HG03066 (cell line): ENCODE results near the gene PRKD1.
"Not testable (repeated sequence)": the region's sequence is repeated elsewhere in the genome, so short reads cannot be mapped to it uniquely, and the experiment has no call there.

Source experiments
- ATAC-seq: cut with Tn5 transposase; IDR thresholded peaks from one replicate; pipeline ENCODE4 v1.9.1; 2021; ENCODE audit warnings: low read depth; ENCODE audit not compliant: unreplicated experiment

Gene PRKD1

DNA sequence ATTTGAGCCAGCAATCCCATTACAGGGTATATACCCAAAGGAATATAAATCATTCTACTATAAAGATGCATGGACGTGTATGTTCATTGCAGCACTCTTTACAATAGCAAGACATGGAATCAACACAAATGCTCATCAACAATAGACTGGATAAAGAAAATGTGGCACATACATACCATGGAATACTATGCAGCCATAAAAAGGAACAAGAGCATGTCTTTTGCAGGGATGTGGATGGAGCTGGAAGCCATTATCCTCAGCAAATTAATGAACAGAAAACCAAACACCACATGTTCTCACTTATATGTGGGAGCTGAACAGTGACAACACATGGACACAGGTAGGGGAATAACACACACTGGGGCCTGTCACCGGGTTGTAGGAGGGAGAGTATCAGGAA, 238.1 kb downstream of the PRKD1 start:
- ATAC-seq = not testable (repeated sequence)

- no peak for ATAC-seq
Observed at GRCh38 chr14:29687866-29688265, 239.8 kb downstream of the PRKD1 start.

DNA sequence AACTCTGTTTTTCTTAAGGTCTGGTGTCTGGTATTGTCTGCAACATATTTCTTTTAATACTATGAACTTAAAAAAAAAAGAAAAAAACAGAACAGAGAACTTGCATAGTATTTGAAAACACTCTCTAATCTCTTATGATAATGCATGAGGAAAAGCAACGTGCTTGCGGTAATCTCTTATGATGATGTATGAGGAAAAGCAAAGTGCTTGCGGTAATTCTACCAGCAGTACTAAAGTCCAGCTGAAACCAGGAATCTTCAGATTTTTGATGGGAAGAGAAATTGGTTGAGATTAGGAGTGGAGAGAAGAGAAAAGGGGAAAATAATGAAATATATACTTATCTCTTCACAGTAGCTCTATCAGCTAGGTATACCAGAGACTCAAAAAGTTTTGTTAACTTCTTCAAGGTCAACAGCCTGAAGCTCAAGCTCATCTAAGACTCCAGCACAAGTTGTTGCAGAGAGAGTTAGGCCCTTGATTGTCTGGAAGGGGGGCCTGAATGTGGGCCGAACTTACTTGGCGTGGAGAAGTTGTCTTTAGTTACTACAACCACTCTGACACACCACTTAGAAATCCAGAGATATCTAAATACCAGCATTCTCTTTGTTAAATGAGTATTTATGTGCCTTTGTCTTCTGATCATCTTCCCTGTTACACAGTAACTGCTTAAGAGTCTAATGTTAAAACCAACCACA, 240.4 kb downstream of the PRKD1 start:
- ATAC-seq = no peak

GRCh38 chr14:29684926-29685325, 242.7 kb downstream of the PRKD1 start:
- ATAC-seq = no peak

GRCh38 chr14:29682789-29683188, 244.9 kb downstream of the PRKD1 start:
- no peak for ATAC-seq

- no peak for ATAC-seq
Observed at GRCh38 chr14:29681316-29681715, 246.3 kb downstream of the PRKD1 start.

DNA sequence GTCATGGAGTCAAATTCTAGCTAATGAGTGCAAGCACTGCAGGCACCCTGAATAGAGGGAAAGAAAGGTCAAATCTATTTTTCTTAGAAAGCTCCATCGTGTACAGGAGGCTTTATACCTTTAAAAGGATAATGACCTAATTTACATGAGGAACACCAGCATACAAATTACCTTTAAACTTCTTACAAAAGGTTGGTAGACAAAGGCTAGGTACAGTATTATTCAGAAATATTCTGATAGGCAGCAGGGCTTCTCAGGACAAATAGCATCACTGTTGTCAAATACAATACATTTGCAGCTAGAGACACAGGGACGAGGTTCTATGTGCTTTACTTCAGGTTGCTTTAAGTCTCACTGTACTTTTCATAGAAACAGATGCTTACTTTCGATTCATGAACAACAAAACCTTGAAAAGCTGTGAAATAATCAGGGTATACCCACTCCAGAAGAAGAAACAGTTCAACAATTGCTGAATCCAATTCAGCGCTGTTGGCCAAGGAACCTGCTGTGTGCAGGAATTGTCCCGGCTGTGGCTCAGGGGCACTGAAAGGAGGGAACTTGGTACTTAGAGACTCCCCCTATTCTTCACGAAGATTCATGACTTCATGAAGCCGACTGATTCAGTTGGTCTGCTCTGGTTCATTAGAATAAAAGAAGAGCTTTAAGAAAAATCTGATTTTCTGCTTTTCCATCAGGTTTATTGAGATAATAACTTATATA, 252.9 kb downstream of the PRKD1 start:
- no peak for ATAC-seq

DNA sequence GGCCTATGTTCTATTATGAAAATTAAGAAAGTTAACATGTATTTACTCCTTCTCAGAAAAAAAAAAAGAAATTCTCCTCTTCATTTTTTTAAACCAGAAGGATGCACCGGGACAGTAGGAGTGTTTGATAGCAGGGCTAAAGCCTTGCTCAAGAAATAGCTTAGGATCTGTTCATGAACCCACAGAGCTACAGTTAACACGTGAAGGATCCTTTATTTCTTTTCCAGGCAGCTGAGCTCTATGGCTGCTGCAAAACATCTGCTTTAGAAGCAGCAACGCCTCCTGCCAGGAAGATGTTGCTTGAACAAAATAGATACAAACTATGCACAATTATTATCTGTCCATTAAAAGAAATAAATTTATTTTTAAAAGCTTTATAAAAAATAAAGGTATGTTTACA, 254.8 kb downstream of the PRKD1 start:
- no peak for ATAC-seq

DNA sequence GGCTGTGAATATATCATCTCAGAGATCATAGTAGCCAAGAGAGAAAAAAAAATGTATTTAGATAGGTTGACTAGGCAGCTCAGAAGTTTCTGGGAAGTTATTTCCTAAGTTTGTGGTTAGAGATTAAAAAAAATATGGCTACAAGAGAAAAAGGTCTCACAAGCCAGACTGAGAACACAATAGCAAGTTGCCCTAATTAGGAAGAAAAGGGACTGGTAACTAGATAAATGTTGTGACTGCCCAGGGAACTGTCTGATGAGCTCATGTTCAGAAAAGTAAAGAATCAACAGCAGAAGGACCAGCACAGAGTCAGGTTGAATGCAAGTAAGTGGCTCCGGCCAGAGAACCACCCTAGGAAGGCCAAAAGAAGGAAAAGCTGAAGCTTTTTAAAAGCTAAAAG, 256.6 kb downstream of the PRKD1 start:
- no peak for ATAC-seq

DNA sequence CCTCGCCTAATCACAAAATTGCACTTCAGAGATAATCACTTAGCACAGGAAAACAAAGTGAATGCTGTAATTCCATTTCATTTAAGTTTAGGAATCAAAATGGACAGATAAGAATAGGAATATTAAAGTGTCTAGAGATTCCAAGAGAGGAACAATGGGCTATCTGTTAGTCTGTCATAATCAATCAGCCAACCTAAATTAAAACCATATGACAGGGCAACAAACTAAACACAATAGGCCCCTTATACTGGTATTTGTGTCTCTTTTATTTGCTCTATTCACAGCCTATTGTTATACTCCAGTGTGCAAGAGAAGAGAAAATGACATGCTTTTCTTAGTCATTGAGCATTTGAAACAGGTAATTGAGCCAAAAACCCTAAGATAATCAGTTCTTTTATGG, 259.4 kb downstream of the PRKD1 start:
- no peak for ATAC-seq

DNA sequence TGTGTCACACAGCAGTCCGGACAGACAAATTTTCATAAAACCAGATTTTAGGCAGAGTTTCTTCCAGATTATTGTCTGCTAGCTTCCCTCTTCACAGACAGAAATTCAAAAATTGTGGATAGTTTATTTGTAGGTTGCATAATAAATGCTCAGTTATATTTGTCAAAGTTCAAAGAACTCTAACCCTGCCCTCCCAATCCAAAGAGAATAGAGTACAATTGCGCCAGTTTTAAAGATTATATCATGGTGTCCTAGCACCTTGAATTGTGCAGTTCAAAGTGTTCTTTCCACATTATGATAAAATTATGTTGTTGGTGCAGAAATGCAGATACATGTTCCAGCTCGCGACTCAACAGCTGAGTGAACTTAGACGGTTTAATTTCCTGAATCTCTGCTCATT, 263.1 kb downstream of the PRKD1 start:
- ATAC-seq = no peak

DNA sequence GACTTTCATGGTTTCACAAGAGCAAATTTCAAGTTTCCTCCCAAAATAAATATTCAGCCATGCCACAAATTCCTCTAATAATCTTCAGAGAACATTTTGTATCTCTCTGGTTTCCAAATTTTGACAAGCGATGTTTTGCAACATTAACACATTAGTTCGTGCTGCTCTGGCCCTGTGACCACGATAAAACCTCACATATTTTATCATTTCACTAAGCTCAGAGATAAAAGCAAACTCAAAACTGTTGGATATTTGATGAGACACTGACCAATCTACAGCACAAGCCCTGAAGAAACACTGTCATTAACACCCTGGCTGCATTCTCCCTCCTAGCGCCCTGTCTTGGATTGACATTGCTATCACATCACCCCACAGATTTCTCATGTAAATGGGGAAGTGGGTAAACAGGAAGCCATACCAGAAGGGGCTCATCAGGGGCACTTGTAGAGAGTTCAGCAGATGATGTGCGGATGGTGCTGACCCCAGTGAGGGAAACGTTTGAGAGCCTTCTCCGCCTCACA, 264.3 kb downstream of the PRKD1 start:
- ATAC-seq = no peak

- ATAC-seq = no peak
Observed at GRCh38 chr14:29654901-29655550, 272.6 kb downstream of the PRKD1 start.

DNA sequence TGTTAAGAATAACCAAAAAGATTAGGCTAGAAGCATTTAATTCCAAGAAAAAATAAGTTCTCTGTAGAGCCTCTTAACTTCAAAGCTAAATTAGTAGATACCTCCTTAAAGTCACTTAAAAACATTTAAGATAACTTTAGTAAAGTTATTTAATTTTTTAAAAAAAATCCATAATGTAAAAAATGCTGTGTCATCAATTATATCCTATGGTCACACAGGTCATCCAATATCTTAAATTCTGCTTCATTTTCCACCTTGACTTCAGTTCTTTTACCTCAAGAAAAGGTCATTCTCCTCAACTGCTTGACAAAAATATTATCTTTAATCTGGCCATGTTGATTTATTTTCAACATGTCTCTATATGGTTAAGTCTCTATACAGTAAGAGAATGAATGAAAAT, 274.3 kb downstream of the PRKD1 start:
- no peak for ATAC-seq

DNA sequence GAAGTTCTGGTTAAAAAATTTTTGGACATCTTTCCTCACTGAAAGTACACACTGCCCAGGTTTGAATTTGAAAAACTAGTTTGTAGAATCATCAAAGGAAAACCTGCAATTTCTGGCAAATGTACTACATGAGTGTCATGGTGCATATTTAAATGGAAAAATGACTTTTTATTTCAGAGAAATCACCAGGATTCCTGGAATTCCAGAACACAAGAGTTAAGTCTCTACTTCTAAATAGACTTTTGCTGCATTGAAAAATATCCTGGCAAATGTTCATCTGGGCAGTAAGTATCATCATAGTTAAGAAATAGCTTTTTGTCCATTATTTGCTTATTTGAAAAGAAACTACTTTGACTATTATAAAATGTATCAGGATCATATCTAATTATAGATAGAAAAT, 275.1 kb downstream of the PRKD1 start:
- no peak for ATAC-seq

DNA sequence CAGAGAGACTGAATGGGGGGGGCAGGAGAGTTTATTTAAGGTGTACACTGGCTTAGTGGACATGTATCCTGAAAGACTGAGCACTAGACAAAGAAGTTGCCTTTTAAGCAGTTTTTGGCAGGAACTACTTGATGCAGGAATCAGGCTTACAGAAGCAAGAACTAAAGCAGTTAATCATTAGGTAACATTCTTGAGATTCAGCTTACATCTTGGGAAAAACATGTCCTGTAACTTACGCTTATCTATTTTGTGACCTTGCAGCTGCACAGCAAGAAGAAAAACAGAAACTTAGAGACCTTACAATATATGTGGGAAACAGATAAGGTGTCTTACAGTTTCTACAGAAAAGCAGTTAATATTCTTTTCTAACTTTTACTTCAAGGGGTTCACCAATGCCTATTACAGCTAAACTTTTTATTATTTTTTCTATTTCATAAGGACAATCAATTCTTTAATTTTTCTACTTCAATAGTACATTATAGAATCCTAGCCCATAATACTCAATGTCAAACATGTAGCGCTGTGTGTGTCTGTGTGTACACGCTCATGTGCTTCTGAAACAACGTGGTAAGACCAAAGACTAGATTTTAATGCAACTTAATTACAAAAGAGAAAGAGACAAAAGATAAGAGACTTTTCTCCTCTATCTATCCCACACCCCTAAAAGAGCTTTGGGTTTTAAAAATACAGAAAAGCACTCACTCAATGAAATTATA, 276.9 kb downstream of the PRKD1 start:
- ATAC-seq = no peak

DNA sequence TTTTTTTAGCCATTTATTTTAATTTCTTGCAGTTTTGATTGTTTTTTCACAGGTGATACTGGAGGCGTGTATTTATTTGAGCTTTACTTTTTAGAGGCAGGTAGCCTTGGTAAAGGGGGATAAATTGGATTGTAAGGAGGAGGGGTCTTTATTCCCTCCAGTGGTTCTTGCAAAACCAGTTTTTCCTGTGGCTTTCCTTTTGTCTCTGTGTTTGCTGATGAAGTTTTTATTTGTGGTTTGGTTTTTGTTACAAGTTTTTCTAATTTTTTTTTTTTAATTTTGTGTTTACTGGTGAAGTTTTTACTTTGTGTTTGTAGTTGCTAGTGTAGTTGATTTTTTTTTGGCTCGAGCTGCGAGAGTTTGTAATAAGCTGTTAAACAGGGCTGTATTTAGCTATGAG, 278.5 kb downstream of the PRKD1 start:
- no peak for ATAC-seq

GRCh38 chr14:29648045-29648444, 279.6 kb downstream of the PRKD1 start:
- ATAC-seq = no peak

DNA sequence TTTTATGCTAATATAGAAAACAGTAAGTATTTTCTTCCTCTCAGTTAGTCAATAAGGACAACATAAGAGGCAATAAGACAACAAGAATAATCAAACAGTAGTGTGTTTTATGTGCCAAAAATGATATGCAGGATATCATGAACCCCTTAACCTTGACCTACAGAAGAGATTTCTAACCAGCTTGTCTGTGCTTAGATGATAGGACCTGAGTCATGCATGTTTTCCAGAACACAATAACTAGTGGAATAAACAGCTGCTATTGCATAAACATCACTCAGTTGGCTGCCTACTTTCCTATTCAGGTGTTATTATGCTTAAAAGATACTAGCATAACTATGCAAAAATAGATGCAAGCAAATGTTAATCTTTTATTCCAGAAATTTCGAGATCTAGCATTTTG, 282.5 kb downstream of the PRKD1 start:
- no peak for ATAC-seq

GRCh38 chr14:29643433-29644211, 284.0 kb downstream of the PRKD1 start:
- no peak for ATAC-seq
